Nephron (organoid): ENCODE data around the gene ABLIM2.

Source experiments
- H3K27ac Mint-ChIP-seq, 3 experiments: 2 replicates each; pipeline ENCODE4 v1.8.0; 2020; ENCODE audit warnings: mixed read lengths in 3 of 3, mild to moderate bottlenecking in 2 of 3, moderate library complexity in 1 of 3
- H3K27me3 Mint-ChIP-seq: 2 replicates; pipeline ENCODE4 v1.8.0; 2021; ENCODE audit warnings: low read depth, mild to moderate bottlenecking, moderate library complexity, mixed read lengths
- H3K36me3 Mint-ChIP-seq: 2 replicates; pipeline ENCODE4 v1.8.0; 2020; ENCODE audit warnings: low read depth, mixed read lengths
- H3K4me1 Mint-ChIP-seq: 2 replicates; pipeline ENCODE4 v1.8.0; 2020; ENCODE audit warnings: mixed read lengths
- H3K4me3 Mint-ChIP-seq, 3 experiments: 2 replicates each; pipeline ENCODE4 v1.8.0; 2020; ENCODE audit warnings: mild to moderate bottlenecking in 3 of 3, mixed read lengths in 3 of 3, moderate library complexity in 2 of 3
- H3K9me3 Mint-ChIP-seq: 2 replicates; pipeline ENCODE4 v1.8.0; 2020; ENCODE audit warnings: mixed read lengths
- TF ChIP-seq, protein P1 (sequence below), 3 experiments: fragments of 200-600 bp; sonication (generic); IDR thresholded peaks; one replicate each; pipeline ENCODE4 v1.5.0; 2021; ENCODE audit warnings: antibody characterized with exemption in 3 of 3; ENCODE audit not compliant: unreplicated experiment in 3 of 3

ABLIM2 gene

DNA sequence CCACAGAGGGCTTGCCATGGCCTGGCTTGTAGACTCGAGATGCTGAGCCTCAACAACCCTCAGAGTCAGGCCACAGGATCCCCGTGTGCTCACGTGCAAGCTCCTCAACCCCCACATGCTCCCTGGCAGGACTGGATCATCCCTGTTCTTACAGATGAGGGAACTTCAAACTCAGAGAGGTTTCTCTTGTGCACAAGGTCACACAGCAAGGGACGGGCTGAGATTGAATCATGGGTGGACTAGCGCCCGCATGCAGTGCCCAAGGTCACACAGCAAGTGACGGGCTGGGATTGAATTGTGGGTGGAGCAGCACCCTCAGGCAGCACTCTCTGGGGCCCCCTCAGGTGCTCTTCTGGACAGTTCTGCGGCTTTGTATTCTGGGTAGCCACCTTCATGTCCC is 158.4 kb downstream of the ABLIM2 start:
- Mint-ChIP-seq H3K9me3 (peaks cover 8% of the 10 kb centered on the region), H3K4me3 (no peak overlapping the region), H3K27ac (no peak overlapping the region), H3K27me3 (peaks cover 10% of the 10 kb centered on the region), H3K4me1 (no peaks in the 10 kb centered on the region), H3K36me3 (no peaks in the 10 kb centered on the region)
- TF ChIP-seq, protein P1, sequence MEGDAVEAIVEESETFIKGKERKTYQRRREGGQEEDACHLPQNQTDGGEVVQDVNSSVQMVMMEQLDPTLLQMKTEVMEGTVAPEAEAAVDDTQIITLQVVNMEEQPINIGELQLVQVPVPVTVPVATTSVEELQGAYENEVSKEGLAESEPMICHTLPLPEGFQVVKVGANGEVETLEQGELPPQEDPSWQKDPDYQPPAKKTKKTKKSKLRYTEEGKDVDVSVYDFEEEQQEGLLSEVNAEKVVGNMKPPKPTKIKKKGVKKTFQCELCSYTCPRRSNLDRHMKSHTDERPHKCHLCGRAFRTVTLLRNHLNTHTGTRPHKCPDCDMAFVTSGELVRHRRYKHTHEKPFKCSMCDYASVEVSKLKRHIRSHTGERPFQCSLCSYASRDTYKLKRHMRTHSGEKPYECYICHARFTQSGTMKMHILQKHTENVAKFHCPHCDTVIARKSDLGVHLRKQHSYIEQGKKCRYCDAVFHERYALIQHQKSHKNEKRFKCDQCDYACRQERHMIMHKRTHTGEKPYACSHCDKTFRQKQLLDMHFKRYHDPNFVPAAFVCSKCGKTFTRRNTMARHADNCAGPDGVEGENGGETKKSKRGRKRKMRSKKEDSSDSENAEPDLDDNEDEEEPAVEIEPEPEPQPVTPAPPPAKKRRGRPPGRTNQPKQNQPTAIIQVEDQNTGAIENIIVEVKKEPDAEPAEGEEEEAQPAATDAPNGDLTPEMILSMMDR (IDR thresholded peaks at IDR 0.05; ENCODE audit: unreplicated experiment in 3 of 3) = no peak

DNA sequence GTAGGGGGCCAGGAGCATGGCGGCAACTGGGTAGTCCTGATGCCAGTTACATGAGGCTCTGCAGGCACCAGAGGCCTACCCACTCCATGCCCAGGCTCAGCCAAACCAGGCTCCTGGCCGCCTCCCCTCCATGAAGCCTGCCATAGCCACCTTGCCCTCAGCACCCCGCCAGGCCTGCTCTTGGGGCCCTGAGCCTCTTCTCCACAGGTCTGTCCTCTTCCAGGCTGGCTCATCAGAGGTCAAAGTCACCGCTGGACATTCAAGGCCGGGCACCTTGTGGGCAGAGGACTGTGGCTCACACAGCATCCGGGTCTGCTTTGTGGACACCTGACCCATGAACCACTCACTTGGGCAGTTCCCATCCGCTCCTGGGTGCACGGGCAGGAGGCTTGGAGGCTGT is 158.9 kb downstream of the ABLIM2 start:
- no peak overlapping the region for H3K4me3 Mint-ChIP-seq
- H3K27ac Mint-ChIP-seq = no peak overlapping the region
- TF ChIP-seq, protein P1 (IDR thresholded peaks at IDR 0.05; ENCODE audit: unreplicated experiment in 3 of 3) = no peak
- H3K27me3 Mint-ChIP-seq = peaks cover 5% of the 10 kb centered on the region
- H3K4me1 Mint-ChIP-seq = no peaks in the 10 kb centered on the region
- H3K9me3 Mint-ChIP-seq = peaks cover 8% of the 10 kb centered on the region
- H3K36me3 Mint-ChIP-seq = no peaks in the 10 kb centered on the region

DNA sequence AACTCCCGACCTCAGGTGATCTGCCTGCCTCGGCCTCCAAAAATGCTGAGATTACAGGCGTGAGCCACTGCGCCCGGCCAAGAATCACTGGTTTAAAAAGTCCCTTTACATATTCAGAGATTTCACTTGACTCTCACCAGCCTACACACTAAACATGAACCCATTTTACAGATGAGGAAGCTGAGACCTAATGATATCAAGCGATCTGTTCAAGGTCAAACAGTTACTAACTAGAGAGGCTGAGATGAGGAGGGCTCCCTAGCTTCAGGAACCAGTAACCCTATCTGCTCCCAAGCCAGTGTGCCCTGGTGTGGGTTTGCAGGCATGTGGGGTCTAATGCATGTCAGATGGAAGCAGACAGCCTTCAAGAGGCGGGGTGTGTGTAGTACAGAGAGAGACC is 159.3 kb downstream of the ABLIM2 start:
- TF ChIP-seq, protein P1 (IDR thresholded peaks at IDR 0.05; ENCODE audit: unreplicated experiment in 3 of 3) = no peak
- no peaks in the 10 kb centered on the region for H3K36me3 Mint-ChIP-seq
- H3K4me3 Mint-ChIP-seq = no peak overlapping the region
- H3K9me3 Mint-ChIP-seq = peaks cover 8% of the 10 kb centered on the region
- no peaks in the 10 kb centered on the region for H3K4me1 Mint-ChIP-seq
- peaks cover 5% of the 10 kb centered on the region for H3K27me3 Mint-ChIP-seq
- no peak overlapping the region for H3K27ac Mint-ChIP-seq

DNA sequence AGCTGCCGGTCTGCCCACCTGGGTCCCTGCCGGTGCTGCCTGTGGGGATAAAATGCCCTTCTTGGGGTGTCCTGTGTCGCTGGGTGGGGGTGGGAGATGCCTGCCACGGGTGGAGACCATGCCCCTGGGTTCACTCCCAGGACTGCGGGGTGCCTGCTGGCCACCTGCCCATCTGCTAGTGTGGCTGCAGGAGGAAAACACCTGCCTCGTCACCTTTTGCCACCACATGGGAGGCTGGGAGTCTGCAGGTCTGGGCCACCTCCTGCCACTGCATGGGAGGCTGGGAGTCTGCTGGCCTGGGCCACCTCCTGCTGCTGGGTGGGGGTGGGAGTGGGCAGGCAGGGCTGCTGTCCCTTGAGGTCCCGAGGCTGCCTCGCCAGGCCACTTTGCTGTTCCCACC is 160.2 kb downstream of the ABLIM2 start:
- Mint-ChIP-seq H3K27me3 (peaks cover 5% of the 10 kb centered on the region), H3K4me3 (no peak overlapping the region), H3K9me3 (peaks cover 8% of the 10 kb centered on the region), H3K27ac (no peak overlapping the region), H3K4me1 (no peaks in the 10 kb centered on the region), H3K36me3 (no peaks in the 10 kb centered on the region)
- TF ChIP-seq, protein P1 (IDR thresholded peaks at IDR 0.05; ENCODE audit: unreplicated experiment in 3 of 3) = no peak

DNA sequence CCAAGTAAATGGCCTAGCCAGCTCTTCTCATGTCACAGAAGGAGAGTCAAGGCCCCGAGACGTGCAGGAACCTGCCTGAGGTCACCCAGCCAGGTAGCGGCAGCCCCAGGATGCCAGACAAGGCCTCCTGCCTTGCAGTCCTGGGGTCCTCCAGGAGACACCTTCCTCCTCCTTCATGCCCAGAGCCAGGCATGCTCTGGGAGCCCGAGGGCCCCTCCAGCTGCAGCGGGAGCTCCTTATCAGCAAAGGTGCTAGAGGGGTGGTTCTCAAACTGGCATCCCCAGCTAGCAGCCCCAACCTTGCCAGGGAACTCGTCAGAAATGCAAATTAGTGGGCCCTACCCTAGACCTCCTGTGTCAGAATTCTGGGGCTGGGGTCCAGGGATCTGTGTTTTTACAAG is 162.7 kb downstream of the ABLIM2 start:
- no peak overlapping the region for H3K27ac Mint-ChIP-seq
- no peaks in the 10 kb centered on the region for H3K4me1 Mint-ChIP-seq
- H3K4me3 Mint-ChIP-seq = no peak overlapping the region
- peaks cover 11% of the 10 kb centered on the region for H3K9me3 Mint-ChIP-seq
- H3K36me3 Mint-ChIP-seq = no peaks in the 10 kb centered on the region
- TF ChIP-seq, protein P1 (IDR thresholded peaks at IDR 0.05; ENCODE audit: unreplicated experiment in 3 of 3) = no peak
- H3K27me3 Mint-ChIP-seq = peaks cover 5% of the 10 kb centered on the region

DNA sequence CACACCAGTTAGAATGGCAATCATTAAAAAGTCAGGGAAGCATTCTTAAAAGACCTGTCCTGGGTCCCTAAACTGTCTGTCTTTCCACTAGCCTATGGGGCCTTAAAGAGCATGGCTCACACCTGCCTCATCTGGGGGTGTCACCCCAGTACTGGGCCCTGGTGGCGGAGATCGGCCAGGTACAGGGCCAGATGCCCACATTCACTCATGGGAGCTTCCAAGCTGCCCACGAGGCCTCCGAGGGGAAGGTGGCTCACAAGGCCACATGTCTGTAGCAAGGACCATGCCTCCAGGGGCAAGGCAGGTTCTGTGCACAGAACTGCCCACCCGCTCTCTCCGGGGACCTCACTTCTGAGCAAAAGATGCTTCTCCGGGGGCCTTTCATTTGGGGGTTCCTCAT is 163.5 kb downstream of the ABLIM2 start:
- Mint-ChIP-seq H3K27ac (no peak overlapping the region), H3K4me3 (no peak overlapping the region), H3K4me1 (no peaks in the 10 kb centered on the region), H3K36me3 (no peaks in the 10 kb centered on the region), H3K9me3 (peaks cover 11% of the 10 kb centered on the region), H3K27me3 (peaks cover 5% of the 10 kb centered on the region)
- TF ChIP-seq, protein P1 (IDR thresholded peaks at IDR 0.05; ENCODE audit: unreplicated experiment in 3 of 3) = no peak
